Stimulated activated CD8-positive, alpha-beta memory T cell treated with anti-CD3 and anti-CD28 coated beads, Interleukin-2, amount 100 ng/mL, for 1 hour (primary cell): ENCODE measurements around the gene BAZ1A.

Experiments used
- DNase-seq, 2 donors: peaks; one replicate each; pipeline ENCODE4 v3.0.0-alpha.2; 2020; ENCODE audit warnings: low read depth in 2 of 2

The BAZ1A gene

GRCh38 chr14:34718750-34719304 is 156.3 kb downstream of the BAZ1A start:
- no peak for DNase-seq

GRCh38 chr14:34715127-34715863 is 159.9 kb downstream of the BAZ1A start:
- no peak for DNase-seq

- DNase-seq: peak; percentile 35 to 53
These were observed 160.6 kb downstream of the BAZ1A start, which contains the start of gene CFL2 for GRCh38 chr14:34714320-34715126. TSS of gene CFL2 (minus strand) at chr14:34714593. CDS start at chr14:34714540, 53 bp downstream.

- DNase-seq: no peak
These were observed 161.4 kb downstream of the BAZ1A start for GRCh38 chr14:34713681-34714319.

- no peak for DNase-seq
These were observed 162.0 kb downstream of the BAZ1A start for GRCh38 chr14:34713122-34713680.

- DNase-seq: no peak
These were observed 163.1 kb downstream of the BAZ1A start for GRCh38 chr14:34711796-34712712.

GRCh38 chr14:34711169-34711568 is 164.0 kb downstream of the BAZ1A start:
- DNase-seq: no peak

GRCh38 chr14:34710744-34711143 is 164.4 kb downstream of the BAZ1A start:
- no peak for DNase-seq

- no peak for DNase-seq
These were observed 165.2 kb downstream of the BAZ1A start for GRCh38 chr14:34710006-34710405.

- DNase-seq: no peak
These were observed 167.4 kb downstream of the BAZ1A start for GRCh38 chr14:34707722-34708121.
